Measurements from ENCODE around the gene WDR82.

WDR82 gene

DNA sequence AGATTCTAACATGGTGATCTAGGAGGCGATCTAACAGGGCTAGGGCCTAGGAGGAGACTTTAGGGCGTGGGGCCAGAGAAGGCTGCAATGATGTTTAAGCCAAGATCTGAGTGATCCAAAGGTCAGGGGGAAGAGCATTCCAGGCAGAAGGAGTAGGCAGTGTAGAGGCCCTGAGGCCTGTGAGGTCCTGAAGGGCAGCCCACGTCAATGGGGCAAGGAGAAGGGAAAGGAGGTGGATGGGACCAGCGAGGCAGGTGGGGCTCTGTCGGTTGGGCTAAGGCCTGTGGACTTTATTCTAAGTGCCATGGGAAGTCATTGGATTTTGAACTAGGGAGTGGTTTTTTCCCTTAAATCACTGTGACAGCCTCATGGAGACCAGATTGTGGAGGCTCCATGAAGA lies 27.5 kb upstream of the WDR82 start:
- TF ChIP-seq ISL1 (CRISPR knock-in tag; IDR thresholded peaks at IDR 0.05), result no peak
- TF ChIP-seq, protein P1, sequence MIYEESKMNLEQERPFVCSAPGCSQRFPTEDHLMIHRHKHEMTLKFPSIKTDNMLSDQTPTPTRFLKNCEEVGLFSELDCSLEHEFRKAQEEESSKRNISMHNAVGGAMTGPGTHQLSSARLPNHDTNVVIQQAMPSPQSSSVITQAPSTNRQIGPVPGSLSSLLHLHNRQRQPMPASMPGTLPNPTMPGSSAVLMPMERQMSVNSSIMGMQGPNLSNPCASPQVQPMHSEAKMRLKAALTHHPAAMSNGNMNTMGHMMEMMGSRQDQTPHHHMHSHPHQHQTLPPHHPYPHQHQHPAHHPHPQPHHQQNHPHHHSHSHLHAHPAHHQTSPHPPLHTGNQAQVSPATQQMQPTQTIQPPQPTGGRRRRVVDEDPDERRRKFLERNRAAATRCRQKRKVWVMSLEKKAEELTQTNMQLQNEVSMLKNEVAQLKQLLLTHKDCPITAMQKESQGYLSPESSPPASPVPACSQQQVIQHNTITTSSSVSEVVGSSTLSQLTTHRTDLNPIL (CRISPR knock-in tag; IDR thresholded peaks at IDR 0.05; ENCODE audit: low read depth), result no peak
- TF ChIP-seq, protein P2, sequence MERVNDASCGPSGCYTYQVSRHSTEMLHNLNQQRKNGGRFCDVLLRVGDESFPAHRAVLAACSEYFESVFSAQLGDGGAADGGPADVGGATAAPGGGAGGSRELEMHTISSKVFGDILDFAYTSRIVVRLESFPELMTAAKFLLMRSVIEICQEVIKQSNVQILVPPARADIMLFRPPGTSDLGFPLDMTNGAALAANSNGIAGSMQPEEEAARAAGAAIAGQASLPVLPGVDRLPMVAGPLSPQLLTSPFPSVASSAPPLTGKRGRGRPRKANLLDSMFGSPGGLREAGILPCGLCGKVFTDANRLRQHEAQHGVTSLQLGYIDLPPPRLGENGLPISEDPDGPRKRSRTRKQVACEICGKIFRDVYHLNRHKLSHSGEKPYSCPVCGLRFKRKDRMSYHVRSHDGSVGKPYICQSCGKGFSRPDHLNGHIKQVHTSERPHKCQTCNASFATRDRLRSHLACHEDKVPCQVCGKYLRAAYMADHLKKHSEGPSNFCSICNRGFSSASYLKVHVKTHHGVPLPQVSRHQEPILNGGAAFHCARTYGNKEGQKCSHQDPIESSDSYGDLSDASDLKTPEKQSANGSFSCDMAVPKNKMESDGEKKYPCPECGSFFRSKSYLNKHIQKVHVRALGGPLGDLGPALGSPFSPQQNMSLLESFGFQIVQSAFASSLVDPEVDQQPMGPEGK (CRISPR knock-in tag; IDR thresholded peaks at IDR 0.05; ENCODE audit: borderline replicate concordance), result no peak
- TF ChIP-seq, protein P3, sequence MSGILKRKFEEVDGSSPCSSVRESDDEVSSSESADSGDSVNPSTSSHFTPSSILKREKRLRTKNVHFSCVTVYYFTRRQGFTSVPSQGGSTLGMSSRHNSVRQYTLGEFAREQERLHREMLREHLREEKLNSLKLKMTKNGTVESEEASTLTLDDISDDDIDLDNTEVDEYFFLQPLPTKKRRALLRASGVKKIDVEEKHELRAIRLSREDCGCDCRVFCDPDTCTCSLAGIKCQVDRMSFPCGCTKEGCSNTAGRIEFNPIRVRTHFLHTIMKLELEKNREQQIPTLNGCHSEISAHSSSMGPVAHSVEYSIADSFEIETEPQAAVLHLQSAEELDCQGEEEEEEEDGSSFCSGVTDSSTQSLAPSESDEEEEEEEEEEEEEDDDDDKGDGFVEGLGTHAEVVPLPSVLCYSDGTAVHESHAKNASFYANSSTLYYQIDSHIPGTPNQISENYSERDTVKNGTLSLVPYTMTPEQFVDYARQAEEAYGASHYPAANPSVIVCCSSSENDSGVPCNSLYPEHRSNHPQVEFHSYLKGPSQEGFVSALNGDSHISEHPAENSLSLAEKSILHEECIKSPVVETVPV (CRISPR knock-in tag; IDR thresholded peaks at IDR 0.05), result no peak
- TF ChIP-seq ZFP30 (CRISPR knock-in tag; IDR thresholded peaks at IDR 0.05), result no peak
- no peak for TF ChIP-seq ZNF565 (CRISPR knock-in tag; conservative IDR thresholded peaks at IDR 0.05; ENCODE audit: low read depth)
- no peak for TF ChIP-seq ZNF70 (CRISPR knock-in tag; IDR thresholded peaks at IDR 0.05)
- TF ChIP-seq, protein P4, sequence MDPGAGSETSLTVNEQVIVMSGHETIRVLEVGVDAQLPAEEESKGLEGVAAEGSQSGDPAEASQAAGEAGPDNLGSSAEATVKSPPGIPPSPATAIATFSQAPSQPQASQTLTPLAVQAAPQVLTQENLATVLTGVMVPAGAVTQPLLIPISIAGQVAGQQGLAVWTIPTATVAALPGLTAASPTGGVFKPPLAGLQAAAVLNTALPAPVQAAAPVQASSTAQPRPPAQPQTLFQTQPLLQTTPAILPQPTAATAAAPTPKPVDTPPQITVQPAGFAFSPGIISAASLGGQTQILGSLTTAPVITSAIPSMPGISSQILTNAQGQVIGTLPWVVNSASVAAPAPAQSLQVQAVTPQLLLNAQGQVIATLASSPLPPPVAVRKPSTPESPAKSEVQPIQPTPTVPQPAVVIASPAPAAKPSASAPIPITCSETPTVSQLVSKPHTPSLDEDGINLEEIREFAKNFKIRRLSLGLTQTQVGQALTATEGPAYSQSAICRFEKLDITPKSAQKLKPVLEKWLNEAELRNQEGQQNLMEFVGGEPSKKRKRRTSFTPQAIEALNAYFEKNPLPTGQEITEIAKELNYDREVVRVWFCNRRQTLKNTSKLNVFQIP (CRISPR knock-in tag; IDR thresholded peaks at IDR 0.05; ENCODE audit: borderline replicate concordance, low read depth), result no peak
- no peak for TF ChIP-seq ARNTL (CRISPR knock-in tag; IDR thresholded peaks at IDR 0.05; ENCODE audit: borderline replicate concordance, low read depth)
- TF ChIP-seq ESRRG (CRISPR knock-in tag; IDR thresholded peaks at IDR 0.05), result no peak
- no peak for TF ChIP-seq SNAI2 (CRISPR knock-in tag; IDR thresholded peaks at IDR 0.05)
- TF ChIP-seq, protein P5, sequence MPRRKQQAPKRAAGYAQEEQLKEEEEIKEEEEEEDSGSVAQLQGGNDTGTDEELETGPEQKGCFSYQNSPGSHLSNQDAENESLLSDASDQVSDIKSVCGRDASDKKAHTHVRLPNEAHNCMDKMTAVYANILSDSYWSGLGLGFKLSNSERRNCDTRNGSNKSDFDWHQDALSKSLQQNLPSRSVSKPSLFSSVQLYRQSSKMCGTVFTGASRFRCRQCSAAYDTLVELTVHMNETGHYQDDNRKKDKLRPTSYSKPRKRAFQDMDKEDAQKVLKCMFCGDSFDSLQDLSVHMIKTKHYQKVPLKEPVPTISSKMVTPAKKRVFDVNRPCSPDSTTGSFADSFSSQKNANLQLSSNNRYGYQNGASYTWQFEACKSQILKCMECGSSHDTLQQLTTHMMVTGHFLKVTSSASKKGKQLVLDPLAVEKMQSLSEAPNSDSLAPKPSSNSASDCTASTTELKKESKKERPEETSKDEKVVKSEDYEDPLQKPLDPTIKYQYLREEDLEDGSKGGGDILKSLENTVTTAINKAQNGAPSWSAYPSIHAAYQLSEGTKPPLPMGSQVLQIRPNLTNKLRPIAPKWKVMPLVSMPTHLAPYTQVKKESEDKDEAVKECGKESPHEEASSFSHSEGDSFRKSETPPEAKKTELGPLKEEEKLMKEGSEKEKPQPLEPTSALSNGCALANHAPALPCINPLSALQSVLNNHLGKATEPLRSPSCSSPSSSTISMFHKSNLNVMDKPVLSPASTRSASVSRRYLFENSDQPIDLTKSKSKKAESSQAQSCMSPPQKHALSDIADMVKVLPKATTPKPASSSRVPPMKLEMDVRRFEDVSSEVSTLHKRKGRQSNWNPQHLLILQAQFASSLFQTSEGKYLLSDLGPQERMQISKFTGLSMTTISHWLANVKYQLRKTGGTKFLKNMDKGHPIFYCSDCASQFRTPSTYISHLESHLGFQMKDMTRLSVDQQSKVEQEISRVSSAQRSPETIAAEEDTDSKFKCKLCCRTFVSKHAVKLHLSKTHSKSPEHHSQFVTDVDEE (CRISPR knock-in tag; IDR thresholded peaks at IDR 0.05), result no peak
- no peak for TF ChIP-seq ZNF8 (CRISPR knock-in tag; IDR thresholded peaks at IDR 0.05)
- no peak for TF ChIP-seq PPARA (CRISPR knock-in tag; IDR thresholded peaks at IDR 0.05; ENCODE audit: borderline replicate concordance)
- TF ChIP-seq TCF4 (CRISPR knock-in tag; IDR thresholded peaks at IDR 0.05; ENCODE audit: borderline replicate concordance), result no peak
- no peak for ATAC-seq

DNA sequence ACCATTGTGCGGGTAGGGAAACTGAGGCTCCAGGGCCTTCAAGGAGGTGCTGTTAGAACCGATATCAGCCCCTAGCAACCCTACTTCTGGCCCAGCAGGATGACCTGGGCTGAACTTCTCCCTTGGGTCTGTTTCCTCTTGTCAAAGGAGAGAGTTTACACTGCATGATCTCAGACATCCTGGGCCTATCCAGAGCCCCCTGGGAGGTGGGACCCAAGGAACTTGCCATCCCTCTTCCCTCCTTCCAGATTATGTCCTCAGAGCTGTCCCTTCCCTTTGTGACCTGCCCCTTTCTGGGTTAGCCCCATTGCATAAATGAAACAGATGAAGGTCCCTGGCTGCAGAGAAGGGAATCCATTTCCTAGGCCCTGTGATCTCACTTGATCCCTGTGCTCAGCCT lies 25.4 kb upstream of the WDR82 start:
- TF ChIP-seq SNAI2 (CRISPR knock-in tag; IDR thresholded peaks at IDR 0.05) (no peak), PPARA (CRISPR knock-in tag; IDR thresholded peaks at IDR 0.05; ENCODE audit: borderline replicate concordance) (no peak), ZC3H10 (CRISPR knock-in tag; IDR thresholded peaks at IDR 0.05) (no peak), TCF4 (CRISPR knock-in tag; IDR thresholded peaks at IDR 0.05; ENCODE audit: borderline replicate concordance) (no peak), OSR1 (CRISPR knock-in tag; IDR thresholded peaks at IDR 0.05) (no peak), ZFP30 (CRISPR knock-in tag; IDR thresholded peaks at IDR 0.05) (no peak), ZFP3 (CRISPR knock-in tag; IDR thresholded peaks at IDR 0.05) (no peak), RARB (CRISPR knock-in tag; IDR thresholded peaks at IDR 0.05) (no peak)
- TF ChIP-seq, protein P5 (CRISPR knock-in tag; IDR thresholded peaks at IDR 0.05), result no peak
- TF ChIP-seq, protein P2 (CRISPR knock-in tag; IDR thresholded peaks at IDR 0.05; ENCODE audit: borderline replicate concordance), result no peak
- TF ChIP-seq, protein P3 (CRISPR knock-in tag; IDR thresholded peaks at IDR 0.05), result no peak
- ATAC-seq, result no peak
